ENCODE data around the gene MACROH2A2. TPM values are rescaled to one million over a fixed set of nuclear protein-coding genes. Genes with fewer than 3 reads are reported as not detected.

The MACROH2A2 gene
- total and polyA plus RNA-seq, 2 donors from 2014 or later = 16.8 to 21.7 TPM

DNA sequence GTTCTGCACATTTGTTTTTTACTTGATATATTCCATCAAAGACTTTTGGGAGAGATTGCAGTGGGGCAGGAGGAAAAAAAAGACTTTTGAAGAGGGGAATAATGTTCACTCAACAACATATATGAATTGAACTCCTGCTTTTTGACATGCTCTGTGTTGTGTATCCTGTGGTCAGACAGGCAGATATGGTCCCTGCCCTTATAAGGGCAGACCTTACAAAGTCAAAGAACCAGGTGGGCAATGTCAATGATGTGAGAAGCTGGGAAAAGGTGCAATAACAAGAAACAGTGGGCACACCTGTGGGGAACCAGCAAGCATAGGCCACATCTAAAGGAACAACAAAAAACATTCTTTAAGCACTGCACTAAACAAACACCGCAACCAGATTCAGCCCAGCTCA, 71.8 kb downstream of the MACROH2A2 start:
- no peaks in the 10 kb centered on the region for H3K9me3 ChIP-seq (ENCODE audit: control insufficient read depth in 2 of 3, insufficient read depth in 1 of 3, low read length in 3 of 3)
- H3K9ac ChIP-seq (ENCODE audit: low read length in 3 of 3) = no peak overlapping the region
- no peak overlapping the region for H3K4me3 ChIP-seq (ENCODE audit: low read length in 3 of 3)
- intact Hi-C loops (cut with DNase I) = no loop called here
- no peak for DNase-seq
- FAIRE-seq = no peak
- TF ChIP-seq, protein P1, sequence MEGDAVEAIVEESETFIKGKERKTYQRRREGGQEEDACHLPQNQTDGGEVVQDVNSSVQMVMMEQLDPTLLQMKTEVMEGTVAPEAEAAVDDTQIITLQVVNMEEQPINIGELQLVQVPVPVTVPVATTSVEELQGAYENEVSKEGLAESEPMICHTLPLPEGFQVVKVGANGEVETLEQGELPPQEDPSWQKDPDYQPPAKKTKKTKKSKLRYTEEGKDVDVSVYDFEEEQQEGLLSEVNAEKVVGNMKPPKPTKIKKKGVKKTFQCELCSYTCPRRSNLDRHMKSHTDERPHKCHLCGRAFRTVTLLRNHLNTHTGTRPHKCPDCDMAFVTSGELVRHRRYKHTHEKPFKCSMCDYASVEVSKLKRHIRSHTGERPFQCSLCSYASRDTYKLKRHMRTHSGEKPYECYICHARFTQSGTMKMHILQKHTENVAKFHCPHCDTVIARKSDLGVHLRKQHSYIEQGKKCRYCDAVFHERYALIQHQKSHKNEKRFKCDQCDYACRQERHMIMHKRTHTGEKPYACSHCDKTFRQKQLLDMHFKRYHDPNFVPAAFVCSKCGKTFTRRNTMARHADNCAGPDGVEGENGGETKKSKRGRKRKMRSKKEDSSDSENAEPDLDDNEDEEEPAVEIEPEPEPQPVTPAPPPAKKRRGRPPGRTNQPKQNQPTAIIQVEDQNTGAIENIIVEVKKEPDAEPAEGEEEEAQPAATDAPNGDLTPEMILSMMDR (IDR thresholded peaks at IDR 0.05; ENCODE audit: borderline replicate concordance, extremely low read depth, insufficient read depth) = no peak
- H3K4me1 ChIP-seq (ENCODE audit: control insufficient read depth in 2 of 3, insufficient read depth in 2 of 3, low read depth in 1 of 3, low read length in 3 of 3) = no peaks in the 10 kb centered on the region
- no peak overlapping the region for H3K27ac ChIP-seq (ENCODE audit: low read depth in 2 of 2, low read length in 2 of 2)
- H3K36me3 ChIP-seq (ENCODE audit: control insufficient read depth in 2 of 3, insufficient read depth in 3 of 3, low read length in 3 of 3) = no peaks in the 10 kb centered on the region
- H3K27me3 ChIP-seq (ENCODE audit: control insufficient read depth, insufficient read depth, low read length) = no peaks in the 10 kb centered on the region

DNA sequence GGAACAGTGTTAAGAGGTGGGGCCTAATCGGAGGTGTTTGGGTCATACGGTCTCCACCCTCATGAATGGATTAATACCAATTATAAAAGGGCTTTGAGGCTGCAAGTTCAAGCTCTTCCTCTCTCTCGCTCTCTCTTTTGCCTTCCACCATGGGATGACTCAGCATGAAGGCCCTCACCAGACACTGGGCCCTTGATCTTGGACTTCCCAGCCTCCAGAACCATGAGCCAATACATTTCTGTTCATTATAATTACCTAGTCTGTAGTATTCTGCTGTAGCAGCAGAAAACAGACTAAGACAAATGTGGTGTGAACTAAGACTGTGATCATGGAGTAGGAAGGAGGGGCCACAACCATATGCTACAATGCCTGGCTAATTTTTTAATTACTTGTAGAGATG, 72.3 kb downstream of the MACROH2A2 start:
- Histone ChIP-seq H3K9me3 (ENCODE audit: control insufficient read depth in 2 of 3, insufficient read depth in 1 of 3, low read length in 3 of 3) (no peaks in the 10 kb centered on the region), H3K27ac (ENCODE audit: low read depth in 2 of 2, low read length in 2 of 2) (no peak overlapping the region), H3K36me3 (ENCODE audit: control insufficient read depth in 2 of 3, insufficient read depth in 3 of 3, low read length in 3 of 3) (no peaks in the 10 kb centered on the region), H3K27me3 (ENCODE audit: control insufficient read depth, insufficient read depth, low read length) (no peaks in the 10 kb centered on the region), H3K4me1 (ENCODE audit: control insufficient read depth in 2 of 3, insufficient read depth in 2 of 3, low read depth in 1 of 3, low read length in 3 of 3) (no peaks in the 10 kb centered on the region), H3K4me3 (ENCODE audit: low read length in 3 of 3) (no peak overlapping the region), H3K9ac (ENCODE audit: low read length in 3 of 3) (no peak overlapping the region)
- intact Hi-C loops (cut with DNase I) = no loop called here
- FAIRE-seq = no peak
- no peak for DNase-seq
- TF ChIP-seq, protein P1 (IDR thresholded peaks at IDR 0.05; ENCODE audit: borderline replicate concordance, extremely low read depth, insufficient read depth) = no peak

DNA sequence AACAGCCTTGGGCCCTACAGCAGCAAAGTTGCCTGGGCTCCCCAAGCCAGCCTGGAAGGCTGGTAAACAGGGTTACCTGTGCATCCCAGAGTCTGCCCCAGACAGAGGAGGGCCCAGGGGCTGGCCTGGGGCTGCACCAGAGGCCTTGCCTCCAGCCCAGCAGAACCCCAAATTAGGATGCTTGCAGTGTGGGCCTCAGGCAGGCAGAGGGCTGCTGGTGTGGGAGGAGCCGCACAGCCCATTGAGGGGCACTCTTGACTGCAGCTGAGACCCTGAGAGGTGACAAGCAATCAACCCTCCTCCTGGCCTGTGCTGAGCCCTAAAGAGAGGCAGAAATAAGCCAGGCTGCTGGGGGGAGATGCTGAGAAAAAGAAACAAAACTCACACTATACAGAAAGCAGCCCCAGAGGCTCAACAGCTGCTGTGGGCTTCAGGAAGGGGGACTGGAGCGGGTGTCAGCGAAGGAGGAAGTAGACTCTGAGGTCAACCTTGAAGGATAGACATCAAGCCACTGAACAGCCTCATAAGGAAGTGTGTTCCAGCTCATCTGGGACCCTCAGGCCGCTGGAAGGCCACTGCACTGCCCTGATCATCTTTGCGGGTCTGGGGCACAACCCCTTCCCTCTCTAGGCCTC, 73.4 kb downstream of the MACROH2A2 start:
- intact Hi-C loops (cut with DNase I) = no loop called here
- H3K4me1 ChIP-seq (ENCODE audit: control insufficient read depth in 2 of 3, insufficient read depth in 2 of 3, low read depth in 1 of 3, low read length in 3 of 3) = no peaks in the 10 kb centered on the region
- DNase-seq = no peak
- H3K36me3 ChIP-seq (ENCODE audit: control insufficient read depth in 2 of 3, insufficient read depth in 3 of 3, low read length in 3 of 3) = no peaks in the 10 kb centered on the region
- H3K27ac ChIP-seq (ENCODE audit: low read depth in 2 of 2, low read length in 2 of 2) = no peak overlapping the region
- no peak overlapping the region for H3K9ac ChIP-seq (ENCODE audit: low read length in 3 of 3)
- TF ChIP-seq, protein P1 (IDR thresholded peaks at IDR 0.05; ENCODE audit: borderline replicate concordance, extremely low read depth, insufficient read depth) = no peak
- FAIRE-seq = no peak
- H3K9me3 ChIP-seq (ENCODE audit: control insufficient read depth in 2 of 3, insufficient read depth in 1 of 3, low read length in 3 of 3) = no peaks in the 10 kb centered on the region
- no peaks in the 10 kb centered on the region for H3K27me3 ChIP-seq (ENCODE audit: control insufficient read depth, insufficient read depth, low read length)
- no peak overlapping the region for H3K4me3 ChIP-seq (ENCODE audit: low read length in 3 of 3)
